GM19452 (cell line): ENCODE data around the gene STIM1.
"Not testable (repeated sequence)": the region's sequence is repeated elsewhere in the genome, so short reads cannot be mapped to it uniquely, and the experiment has no call there.

ENCODE experiments used
- ATAC-seq: cut with Tn5 transposase; IDR thresholded peaks from one replicate; pipeline ENCODE4 v1.9.1; 2021; ENCODE audit not compliant: unreplicated experiment

Gene STIM1

GRCh38 chr11:3854977-3855807 lies at the start of gene STIM1:
TSS of gene STIM1 (plus strand) at chr11:3855664. CDS start at chr11:3856271, 607 bp downstream.
- peak; percentile 67 for ATAC-seq

GRCh38 chr11:3807909-3808860 lies 47.3 kb upstream of the STIM1 start, which contains the start of gene PGAP2:
TSS of gene PGAP2 (plus strand) at chr11:3808560. CDS start at chr11:3811260, 2,700 bp downstream.
- ATAC-seq, result peak; percentile 49

GRCh38 chr11:3808861-3809623 lies 46.4 kb upstream of the STIM1 start:
- peak; percentile 75 for ATAC-seq

- no peak for ATAC-seq
Measured at GRCh38 chr11:3809624-3809928, 45.9 kb upstream of the STIM1 start.

- ATAC-seq, result no peak
Measured at GRCh38 chr11:3810446-3810845, 45.0 kb upstream of the STIM1 start.

GRCh38 chr11:3810951-3811350 lies 44.5 kb upstream of the STIM1 start:
- no peak for ATAC-seq

- not testable (repeated sequence) for ATAC-seq
Measured at GRCh38 chr11:3814832-3815231, 40.6 kb upstream of the STIM1 start.

- no peak for ATAC-seq
Measured at GRCh38 chr11:3815845-3816244, 39.6 kb upstream of the STIM1 start.

- ATAC-seq, result no peak
Measured at GRCh38 chr11:3816673-3817072, 38.8 kb upstream of the STIM1 start.

GRCh38 chr11:3817181-3817800 lies 38.2 kb upstream of the STIM1 start:
- no peak for ATAC-seq

GRCh38 chr11:3820971-3821370 lies 34.5 kb upstream of the STIM1 start:
- ATAC-seq, result no peak

- ATAC-seq, result no peak
Measured at GRCh38 chr11:3822312-3822711, 33.2 kb upstream of the STIM1 start.

- ATAC-seq, result no peak
Measured at GRCh38 chr11:3823303-3823702, 32.2 kb upstream of the STIM1 start.

GRCh38 chr11:3823762-3824506 lies 31.5 kb upstream of the STIM1 start:
- ATAC-seq, result no peak

GRCh38 chr11:3824714-3825472 lies 30.6 kb upstream of the STIM1 start:
- ATAC-seq, result peak; percentile 88

GRCh38 chr11:3825473-3826154 lies 29.9 kb upstream of the STIM1 start:
- no peak for ATAC-seq

GRCh38 chr11:3826721-3827120 lies 28.7 kb upstream of the STIM1 start:
- no peak for ATAC-seq

- ATAC-seq, result no peak
Measured at GRCh38 chr11:3827434-3828186, 27.9 kb upstream of the STIM1 start.
